NAMALWA (cell line): ENCODE measurements around the gene NCF2.
"Not testable (repeated sequence)": the region's sequence is repeated elsewhere in the genome, so short reads cannot be mapped to it uniquely, and the experiment has no call there.

Source experiments
- DNase-seq: peaks from one replicate; pipeline ENCODE4 v3.0.0-alpha.2; 2015; ENCODE audit warnings: low spot score

The NCF2 gene

DNA sequence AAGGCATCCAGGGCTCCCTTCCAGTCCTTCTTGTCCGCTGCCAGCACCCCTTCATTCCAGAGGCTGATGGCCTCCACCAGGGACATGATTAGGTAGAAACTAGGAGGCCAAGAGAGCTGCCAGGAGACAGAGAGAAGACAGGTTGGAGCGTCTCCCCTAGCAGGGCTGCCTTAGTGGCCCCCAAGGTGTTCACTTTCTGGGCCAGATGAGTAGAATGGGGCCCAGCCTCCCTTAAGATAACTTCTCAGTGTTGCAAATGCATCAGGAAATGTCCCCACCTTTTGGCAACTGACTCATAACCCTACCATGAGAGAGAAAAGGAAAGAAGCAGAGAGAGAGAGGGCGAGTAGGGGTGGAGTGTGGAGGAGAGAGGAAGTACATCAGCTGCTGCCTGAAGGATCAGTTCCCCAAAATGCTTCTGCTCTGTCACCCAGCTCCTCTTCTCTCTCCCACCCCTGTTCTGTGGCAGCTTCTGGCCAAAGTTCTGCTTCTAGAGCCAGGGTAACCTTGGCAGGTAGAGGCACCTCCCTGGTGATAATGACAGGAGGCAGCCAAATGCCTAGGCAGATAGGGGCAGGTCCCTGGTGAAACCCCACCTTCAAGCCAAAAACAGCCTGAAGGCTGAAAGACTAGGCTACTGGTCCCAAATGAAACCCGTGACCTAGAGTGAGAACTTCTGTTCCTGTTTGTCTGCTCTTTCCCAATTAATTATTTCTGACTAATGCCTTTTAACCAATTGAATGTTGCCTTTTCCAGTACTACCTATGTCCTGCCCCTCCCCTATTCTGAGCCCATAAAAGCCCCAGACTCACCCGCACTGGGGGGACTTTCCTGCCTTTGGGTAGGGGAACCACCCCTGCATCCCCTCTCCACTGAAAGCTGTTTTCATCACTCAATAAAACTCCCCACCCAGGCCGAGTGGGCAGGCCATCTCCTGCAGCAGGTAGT lies at the start of gene NCF2:
TSS of gene NCF2 (minus strand) at position 216 of the 948 bp plus-strand sequence. CDS start at position 86, 130 bp downstream.
- peak; percentile 81 for DNase-seq

- no peak for DNase-seq
Measured at GRCh38 chr1:183638649-183639387, 48.6 kb upstream of the NCF2 start.

GRCh38 chr1:183636783-183637182 lies 46.5 kb upstream of the NCF2 start:
- no peak for DNase-seq

DNA sequence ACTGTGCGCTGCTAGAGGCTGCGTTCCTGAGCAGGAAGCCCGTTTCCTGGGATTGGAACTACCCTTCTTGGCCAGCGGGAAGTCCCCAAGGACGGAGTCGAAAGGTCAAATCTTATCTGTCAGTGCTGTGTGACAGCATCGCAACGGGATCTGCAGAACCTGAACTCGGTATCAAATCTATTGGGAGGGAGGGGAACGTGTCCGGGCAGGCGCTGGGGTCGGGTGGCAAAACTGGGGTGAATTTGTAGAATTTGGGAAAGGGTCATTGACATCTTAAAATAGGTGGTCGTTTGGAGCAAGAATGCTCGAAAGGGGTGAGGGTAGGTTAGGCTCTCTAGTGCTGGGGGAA lies 46.0 kb upstream of the NCF2 start:
- DNase-seq = no peak

GRCh38 chr1:183635606-183636333 lies 45.5 kb upstream of the NCF2 start, which contains the start of gene ARPC5:
ARPC5 (minus strand) TSS chr1:183635783; CDS start chr1:183635659, 124 bp downstream.
- DNase-seq = peak; percentile 100

DNA sequence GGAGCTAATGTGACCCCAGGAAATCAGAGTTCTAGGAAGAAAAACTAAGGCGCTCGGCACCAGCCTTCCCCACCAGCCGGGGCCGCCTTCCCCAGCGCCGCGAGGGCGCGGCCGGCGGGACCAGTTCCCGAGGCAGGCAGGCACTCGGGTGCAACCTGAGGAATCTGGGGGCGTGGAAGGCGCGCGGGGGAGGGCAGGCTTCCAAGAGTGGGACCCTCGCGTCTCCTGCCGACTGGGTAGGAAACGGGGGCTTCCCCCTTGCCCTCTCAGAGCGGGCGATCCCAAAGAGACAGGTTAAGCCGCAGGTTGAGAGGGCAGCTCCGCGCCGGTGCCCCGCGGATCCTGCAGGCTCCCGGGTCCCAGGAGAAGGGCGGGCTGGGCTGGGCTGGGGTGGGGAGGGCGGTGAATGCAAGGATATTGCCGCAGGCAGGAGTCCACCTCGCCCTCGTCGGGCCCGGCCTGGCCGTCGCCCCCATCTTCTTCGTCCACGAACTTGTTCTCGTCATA lies 44.9 kb upstream of the NCF2 start:
- DNase-seq = peak; percentile 59

DNA sequence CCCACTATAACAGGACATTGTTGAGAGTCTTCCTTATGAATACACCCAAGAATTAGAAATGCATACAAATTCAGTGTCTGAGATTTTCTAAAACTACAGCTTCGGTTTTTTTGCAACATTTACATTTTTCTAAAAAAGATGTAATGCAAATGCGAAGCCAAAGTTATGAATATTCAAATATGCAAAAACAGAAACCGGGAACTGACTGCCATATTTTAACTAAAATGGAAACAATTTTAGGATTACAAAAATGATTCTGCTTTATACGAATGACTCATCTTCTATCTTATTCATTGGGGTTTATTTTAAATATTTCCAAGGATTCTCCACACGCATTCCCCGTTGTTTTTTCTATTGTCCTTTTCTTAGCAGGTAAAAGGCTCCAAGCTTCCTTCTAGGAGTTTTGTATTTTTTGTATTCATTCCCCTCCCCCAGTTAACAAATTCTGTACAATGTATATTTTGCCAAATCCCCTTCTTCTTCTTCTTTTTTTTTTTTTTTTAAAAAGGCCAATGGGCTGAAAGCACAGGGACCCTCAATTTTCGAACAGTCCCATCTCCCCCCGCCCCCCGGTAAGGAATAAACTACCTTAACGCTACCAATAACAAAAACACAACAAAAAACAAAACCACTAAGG lies 44.3 kb upstream of the NCF2 start:
- DNase-seq = peak; percentile 84

GRCh38 chr1:183633676-183634343 lies 43.6 kb upstream of the NCF2 start:
- peak; percentile 94 for DNase-seq

DNA sequence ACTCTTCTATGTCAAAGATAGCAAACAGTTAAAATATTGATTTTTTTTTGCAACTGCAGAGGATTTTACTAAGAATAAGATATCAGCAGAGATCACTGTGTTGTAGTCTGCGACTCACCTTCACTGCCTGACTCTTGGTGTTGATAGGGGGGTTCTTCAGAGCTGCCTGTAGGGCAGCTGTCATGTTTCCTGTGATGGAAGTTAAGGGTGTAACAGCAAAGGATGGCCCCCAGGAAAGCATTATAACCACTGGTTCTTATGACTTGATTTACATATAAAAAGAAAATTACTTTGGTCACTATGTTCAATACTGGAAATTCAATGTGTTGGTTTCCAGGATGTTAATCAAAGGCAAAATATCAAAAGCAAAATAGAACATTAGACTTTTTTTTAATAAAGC lies 42.7 kb upstream of the NCF2 start:
- peak; percentile 40 for DNase-seq

- no peak for DNase-seq
Measured at GRCh38 chr1:183632114-183632513, 41.9 kb upstream of the NCF2 start.

GRCh38 chr1:183630748-183631147 lies 40.5 kb upstream of the NCF2 start:
- DNase-seq = no peak

DNA sequence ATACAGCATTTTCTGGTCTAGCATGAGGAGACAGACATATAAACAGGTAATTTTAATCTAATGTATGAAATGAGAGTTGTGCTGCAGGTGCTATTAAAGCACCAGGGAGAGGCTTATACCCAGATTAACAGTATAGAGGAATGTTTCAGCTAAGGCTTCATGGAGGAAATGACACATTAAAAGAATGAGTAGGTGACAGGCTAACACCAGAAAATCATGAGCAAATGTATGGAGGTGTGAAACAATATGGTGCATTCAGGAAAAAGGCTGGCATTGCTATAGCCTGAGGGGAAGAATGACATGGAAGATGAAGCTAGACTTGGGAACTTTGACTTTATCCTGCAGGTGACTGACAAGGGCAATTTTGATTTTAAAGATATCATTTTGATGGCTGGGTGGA lies 38.3 kb upstream of the NCF2 start:
- no peak for DNase-seq

- DNase-seq = not testable (repeated sequence)
Measured at GRCh38 chr1:183626236-183626635, 36.0 kb upstream of the NCF2 start.

DNA sequence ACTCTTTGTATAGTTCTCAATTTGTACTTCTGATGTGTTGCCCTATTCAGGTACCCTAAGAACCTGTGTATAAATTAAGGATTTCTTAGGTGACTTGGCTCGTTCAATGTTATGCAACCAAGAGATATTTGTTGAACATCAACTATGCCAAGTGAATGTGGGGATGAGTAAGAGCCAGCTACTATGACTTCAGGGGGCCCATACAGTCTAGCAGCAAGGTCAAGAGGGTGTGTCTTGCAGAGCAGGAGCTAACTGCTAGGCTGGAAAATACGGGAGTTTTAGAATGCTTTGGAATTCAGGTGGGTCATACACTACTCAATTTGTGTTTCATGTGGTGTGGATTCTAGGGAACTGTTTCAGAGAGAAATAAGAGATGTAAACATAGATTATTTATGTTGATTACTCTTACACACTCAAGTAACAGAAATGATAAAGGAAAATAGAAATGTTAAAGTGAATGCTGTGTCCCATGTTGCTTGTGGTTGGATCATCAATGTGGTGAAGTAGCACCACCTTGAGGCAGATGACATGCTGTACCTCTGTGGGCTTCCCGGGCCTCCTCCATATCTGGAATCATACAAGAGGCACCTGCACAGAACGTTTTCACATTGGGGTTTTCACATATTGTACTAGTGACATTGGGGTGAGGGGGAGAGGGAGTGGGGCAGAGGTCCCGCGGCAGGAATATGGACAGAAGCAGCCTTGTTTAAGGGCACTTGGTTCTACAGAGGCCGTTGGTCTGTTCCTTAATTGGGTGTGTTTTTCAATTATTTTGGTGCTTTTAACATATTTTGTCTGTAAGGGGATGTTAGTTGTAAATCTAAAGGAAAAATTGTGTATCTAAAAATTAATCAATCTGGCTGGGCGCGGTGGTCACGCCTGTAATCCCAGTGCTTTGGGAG lies 32.9 kb upstream of the NCF2 start:
- DNase-seq = peak; percentile 90

- DNase-seq = peak; percentile 38
Measured at GRCh38 chr1:183622013-183622412, 31.8 kb upstream of the NCF2 start.

DNA sequence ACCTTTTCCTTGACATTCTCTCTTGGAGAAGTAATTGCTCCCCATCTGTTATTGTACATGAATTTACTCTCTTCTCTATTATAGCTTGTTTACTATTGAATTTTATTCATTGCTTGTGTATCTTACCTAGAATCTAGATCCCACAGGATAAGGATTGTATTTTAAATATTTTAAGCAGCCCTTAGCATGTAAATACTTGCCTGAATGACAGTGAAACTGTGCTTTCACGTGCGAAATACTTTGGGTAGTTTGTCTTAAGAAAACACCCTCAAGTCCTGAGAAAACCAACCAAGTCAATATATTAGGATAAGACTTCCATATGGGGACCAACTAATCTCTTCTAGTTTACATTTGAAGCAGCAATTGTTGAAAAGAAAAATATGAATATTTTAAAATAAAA lies 30.1 kb upstream of the NCF2 start:
- no peak for DNase-seq

- no peak for DNase-seq
Measured at GRCh38 chr1:183619781-183620180, 29.5 kb upstream of the NCF2 start.

DNA sequence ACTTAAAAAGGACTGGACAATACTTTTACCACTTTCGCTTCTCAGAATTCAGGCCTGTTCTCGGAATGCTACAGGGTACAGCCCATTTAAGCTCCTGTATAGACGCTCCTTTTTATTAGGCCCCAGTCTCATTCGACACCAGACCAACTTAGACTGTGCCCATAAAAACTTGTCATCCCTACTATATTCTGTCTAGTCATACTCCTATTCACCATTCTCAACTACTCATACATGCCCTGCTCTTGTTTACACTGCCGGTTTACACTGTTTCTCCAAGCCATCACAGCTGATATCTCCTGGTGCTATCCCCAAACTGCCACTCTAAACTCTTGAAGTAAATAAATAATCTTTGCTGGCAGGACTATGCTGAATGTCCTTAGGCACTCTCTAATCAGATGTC lies 27.9 kb upstream of the NCF2 start:
- DNase-seq = not testable (repeated sequence)

- not testable (repeated sequence) for DNase-seq
Measured at GRCh38 chr1:183612975-183613374, 22.7 kb upstream of the NCF2 start.

DNA sequence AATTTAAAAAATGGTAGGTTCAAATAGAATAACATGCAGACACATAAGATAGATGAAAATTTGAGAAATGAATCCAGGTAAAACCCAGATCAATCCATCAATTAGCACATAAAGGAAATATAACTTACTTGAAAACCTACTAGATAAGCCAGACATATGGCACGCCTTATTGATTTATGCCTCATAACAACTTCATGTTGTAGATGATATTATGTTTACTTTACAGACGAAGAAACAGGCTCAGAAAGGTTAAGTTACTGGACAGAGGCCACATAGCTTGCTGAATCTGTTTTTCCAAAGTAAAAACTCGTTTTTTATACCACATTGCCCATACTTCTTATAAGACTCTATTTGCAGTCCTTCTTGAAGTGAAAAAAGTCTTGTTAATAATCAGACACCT lies 22.1 kb upstream of the NCF2 start:
- DNase-seq = no peak
